GM12878 (cell line): ENCODE measurements around the gene SIN3A. TPM values are rescaled to one million over a fixed set of nuclear protein-coding genes. Genes with fewer than 3 reads are reported as not detected.

Source experiments
- ATAC-seq: fragments of 200-7000 bp; cut with Tn5 transposase; 3 replicates; pipeline ENCODE4 v1.9.1; 2020; ENCODE audit warnings: mild to moderate bottlenecking, moderate library complexity
- BruUV-seq: library from RNA; stranded (reverse); fragments of 400-500 nt; replicated peaks from 2 replicates; lab custom pipeline; 2021; lab: Mats Ljungman, UMichigan
- CTCF ChIA-PET: fragments of 300-600 bp; sonication (Branson Sonifier 250); formaldehyde crosslinking; extraction: SDS; loops from one replicate; lab custom pipeline; 2021; ENCODE audit warnings: inconsistent platforms; lab: Yijun Ruan, JAX
- POLR2A ChIA-PET: fragments of 350-600 bp; formaldehyde crosslinking; extraction: SDS; loops from one replicate; lab custom pipeline; 2021; ENCODE audit warnings: inconsistent platforms; lab: Charles Lee
- RAD21 ChIA-PET: fragments of 300-600 bp; sonication (Branson Sonifier 250); formaldehyde crosslinking; loops from one replicate; lab custom pipeline; 2023; ENCODE audit warnings: antibody characterized with exemption; ENCODE audit not compliant: unreplicated experiment; lab: Charles Lee
- SMC1A ChIA-PET: fragments of 300-600 bp; sonication (Branson Sonifier 250); formaldehyde crosslinking; loops from one replicate; lab custom pipeline; 2023; ENCODE audit not compliant: unreplicated experiment, uncharacterized antibody; lab: Charles Lee
- DNase-seq: peaks from one replicate; pipeline ENCODE4 v3.0.0-alpha.2; 2011; ENCODE audit warnings: low read depth, low spot score
- FAIRE-seq: peaks from 3 replicates; lab custom pipeline; 2011; peaks lifted over from hg19 to GRCh38; lab: Jason Lieb, UNC
- H2AFZ ChIP-seq: 2 replicates; pipeline ENCODE4 v1.6.0; 2011; ENCODE audit warnings: low read depth, low read length, control low read depth; ENCODE audit not compliant: control insufficient read depth
- H3K27ac ChIP-seq: 2 replicates; pipeline ENCODE4 v1.5.1; 2011; ENCODE audit warnings: control low read depth; ENCODE audit not compliant: control insufficient read depth, insufficient read depth
- H3K27me3 ChIP-seq, 2 experiments: replicated peaks in 1 of 2; 2 replicates each; pipeline versions ENCODE4 v1.6.0 to v1.6.1; 2011; ENCODE audit warnings: low read length in 1 of 2; ENCODE audit not compliant: control insufficient read depth in 2 of 2, insufficient read depth in 2 of 2
- H3K36me3 ChIP-seq, 2 experiments: 2 replicates each; pipeline ENCODE4 v1.5.1; 2011; ENCODE audit warnings: low read length in 1 of 2; ENCODE audit not compliant: control insufficient read depth in 2 of 2, insufficient read depth in 2 of 2
- H3K4me1 ChIP-seq: 2 replicates; pipeline ENCODE4 v1.6.1; 2011; ENCODE audit warnings: mild to moderate bottlenecking, low read length, moderate library complexity, mixed read lengths; ENCODE audit not compliant: control insufficient read depth, insufficient read depth
- H3K4me2 ChIP-seq: 2 replicates; pipeline ENCODE4 v1.6.0; 2011; ENCODE audit warnings: control low read depth; ENCODE audit not compliant: control insufficient read depth, insufficient read depth
- H3K4me3 ChIP-seq: fragments of 200-600 bp; sonication (generic); 2 replicates; pipeline ENCODE4 v1.5.1; 2016
- H3K79me2 ChIP-seq: 2 replicates; pipeline ENCODE4 v1.6.0; 2011; ENCODE audit warnings: low read length; ENCODE audit not compliant: control insufficient read depth, insufficient read depth
- H3K9ac ChIP-seq: 2 replicates; pipeline ENCODE4 v1.8.0; 2011; ENCODE audit warnings: low read length, control low read depth, mixed read lengths; ENCODE audit not compliant: control insufficient read depth, insufficient read depth
- H3K9me3 ChIP-seq: replicated peaks from 3 replicates; pipeline ENCODE4 v1.5.1; 2011; ENCODE audit warnings: mild to moderate bottlenecking, low read length; ENCODE audit not compliant: control insufficient read depth, insufficient read depth
- H4K20me1 ChIP-seq: 2 replicates; pipeline ENCODE4 v1.6.0; 2011; ENCODE audit not compliant: control insufficient read depth, insufficient read depth
- BCLAF1 ChIP-seq: fragments of 450-650 bp; IDR thresholded peaks from 2 replicates; pipeline ENCODE4 v1.6.1; 2017; ENCODE audit warnings: antibody characterized with exemption, mild to moderate bottlenecking, moderate library complexity
- E2F4 ChIP-seq: IDR thresholded peaks from 2 replicates; pipeline ENCODE4 v1.6.1; 2012; ENCODE audit warnings: low read depth, low read length, improper control_type of control experiment
- EED ChIP-seq: sonication (generic); IDR thresholded peaks from 2 replicates; pipeline ENCODE4 v1.6.1; 2016; ENCODE audit warnings: antibody characterized with exemption, low read depth
- HDGF ChIP-seq: fragments of 450-650 bp; IDR thresholded peaks from 2 replicates; pipeline ENCODE4 v1.6.1; 2016; ENCODE audit warnings: antibody characterized with exemption
- IKZF1 ChIP-seq: fragments of 450-650 bp; conservative IDR thresholded peaks from 2 replicates; pipeline ENCODE4 v1.6.1; 2017; ENCODE audit warnings: antibody characterized with exemption, mild to moderate bottlenecking
- JUNB ChIP-seq: IDR thresholded peaks from 2 replicates; pipeline ENCODE4 v1.6.1; 2016; ENCODE audit warnings: antibody characterized with exemption, mild to moderate bottlenecking
- JUND ChIP-seq: IDR thresholded peaks from 2 replicates; pipeline ENCODE4 v1.6.1; 2012; ENCODE audit warnings: low read depth, mild to moderate bottlenecking, low read length, improper control_type of control experiment, moderate library complexity
- MTA3 ChIP-seq: IDR thresholded peaks from 2 replicates; pipeline ENCODE4 v1.6.1; 2012; ENCODE audit warnings: low read length, inconsistent platforms, borderline replicate concordance
- NFYB ChIP-seq: IDR thresholded peaks from 2 replicates; pipeline ENCODE4 v1.6.1; 2011; ENCODE audit warnings: low read depth, mild to moderate bottlenecking, low read length, improper control_type of control experiment, moderate library complexity; ENCODE audit not compliant: insufficient read depth
- RCOR1 ChIP-seq: conservative IDR thresholded peaks from 2 replicates; pipeline ENCODE4 v1.6.1; 2012; ENCODE audit warnings: low read depth, low read length, improper control_type of control experiment
- RELA ChIP-seq: fragments of 450-650 bp; IDR thresholded peaks from 2 replicates; pipeline ENCODE4 v1.8.0; 2014; ENCODE audit warnings: borderline replicate concordance; ENCODE audit not compliant: partially characterized antibody
- SMARCA5 ChIP-seq: fragments of 450-650 bp; IDR thresholded peaks from 2 replicates; pipeline ENCODE4 v1.6.1; 2017; ENCODE audit warnings: mild to moderate bottlenecking
- TBL1XR1 ChIP-seq: IDR thresholded peaks from 2 replicates; pipeline ENCODE4 v1.6.1; 2012; ENCODE audit warnings: low read depth, low read length, improper control_type of control experiment
- ZNF592 ChIP-seq: fragments of 450-650 bp; IDR thresholded peaks from 2 replicates; pipeline ENCODE4 v1.6.1; 2017; ENCODE audit warnings: mild to moderate bottlenecking, moderate library complexity
- WGBS: methylation state at CpG from one replicate; pipeline ENCODE4 v1.1.6; 2016; ENCODE audit warnings: low lambda C conversion rate; ENCODE audit not compliant: insufficient replicate concordance, insufficient coverage; ENCODE audit errors: missing lambda C conversion rate; 5-methylcytosine and 5-hydroxymethylcytosine counted together
- in situ Hi-C: fragments of 300-500 bp; cut with MboI; formaldehyde crosslinking; loops from 9 replicates; pipeline ENCODE4 v1.14.3; 2018; ENCODE audit warnings: mixed read lengths
- intact Hi-C: fragments of 100-400 bp; cut with micrococcal nuclease; formaldehyde crosslinking; loops from one replicate; pipeline ENCODE4 v1.14.2; 2022; ENCODE audit not compliant: unreplicated experiment
- polyA plus RNA-seq, 11 experiments: library from polyadenylated mRNA; depleted of rRNA in 4 of 11; unstranded in 6 of 11; stranded (reverse) in 5 of 11; fragments of >200 nt; fragmentation: Nextera tagmentation in 4 of 11; fragmentation: Illumina TruSeq in 1 of 11; extraction: Ambion mirVana in 4 of 11; extraction: Trizol in 1 of 11; gene quantifications; 1 replicate in 1 of 11; 2 replicates in 10 of 11; pipeline versions ENCODE4 v1.2.1 to v1.2.3, GENCODE V29; 2011 to 2016; ENCODE audit warnings: inconsistent platforms in 2 of 11, missing spikeins in 2 of 11, low read depth in 1 of 11
- total RNA-seq, 4 experiments: library from RNA; depleted of rRNA in 3 of 4; stranded (reverse); fragments of >200 nt in 3 of 4; fragmentation: Illumina TruSeq in 1 of 4; extraction: Trizol in 1 of 4; gene quantifications; 2 replicates each; pipeline versions ENCODE4 v1.2.1 to v1.2.3, GENCODE V29; 2013 to 2021
- TF ChIP-seq, protein P1 (sequence below): IDR thresholded peaks from 2 replicates; pipeline ENCODE4 v1.6.1; 2011; ENCODE audit warnings: low read depth, mild to moderate bottlenecking, low read length, moderate library complexity, borderline replicate concordance; ENCODE audit errors: extremely low read depth

Gene SIN3A
- total and polyA plus RNA-seq, 10 of the 15 experiments (the other 5 are each of a cell fraction or from before 2014, with no cell fraction given), result 6.4 to 62.2 (median 29.2) TPM

DNA sequence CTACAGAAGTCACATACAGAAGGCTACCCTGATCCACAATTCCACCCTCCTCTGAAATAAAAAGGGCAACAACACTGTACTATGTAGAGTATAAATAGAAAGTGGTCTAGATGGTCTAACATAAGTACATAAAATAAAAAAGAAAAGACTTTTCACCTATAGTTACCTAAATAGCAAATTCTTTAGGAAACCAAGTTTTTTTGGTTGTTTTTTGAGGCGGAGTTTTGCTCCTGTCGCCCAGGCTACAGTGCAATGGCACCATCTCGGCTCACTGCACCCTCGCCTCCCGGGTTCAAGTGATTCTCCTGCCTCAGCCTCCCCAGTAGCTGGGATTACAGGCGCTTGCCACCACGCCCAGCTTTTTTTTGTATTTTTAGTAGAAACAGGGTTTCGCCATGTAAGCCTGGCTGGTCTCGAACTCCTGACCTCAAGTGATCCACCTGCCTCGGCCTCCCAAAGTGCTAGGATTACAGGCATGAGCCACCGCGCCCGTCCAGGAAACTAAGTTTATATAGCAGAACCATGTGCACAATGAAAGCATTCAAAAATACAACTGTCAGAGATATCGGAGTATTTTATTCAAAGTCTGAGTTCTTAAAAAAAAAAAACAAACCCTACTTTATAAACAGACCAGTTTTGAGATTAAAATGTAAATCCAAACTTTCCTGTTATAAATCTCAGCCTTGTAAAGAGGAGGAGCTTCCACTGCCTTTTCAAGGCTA, 1.7 kb downstream of the SIN3A start:
- peak overlapping the region; percentile 96 for H3K4me3 ChIP-seq
- ChIA-PET POLR2A (interaction anchor here (0.6 to 7.2 kb wide), 4 partner anchors 37 to 190 kb away, joined by 3 to 110 read pairs (median 23); partner anchors contain the start of genes IMP3 and MAN2C1), SMC1A (no interaction called here), CTCF (interaction anchor here (1.0 kb wide), 1 partner anchor 82 kb away, joined by 3 read pairs; no protein-coding TSS in a partner anchor), RAD21 (interaction anchor here (1.1 to 7.3 kb wide), 4 partner anchors 13 to 191 kb away, joined by 3 to 113 read pairs (median 37); partner anchors contain the start of genes IMP3 and MAN2C1)
- peak overlapping the region; percentile 64; the same call in 1 of the 2 replicates for H3K9ac ChIP-seq
- in situ Hi-C loops, result no loop called here
- H3K9me3 ChIP-seq, result no peaks in the 10 kb centered on the region
- H3K27me3 ChIP-seq, result no peaks in the 10 kb centered on the region
- DNase-seq, result no peak
- peaks cover 68% of the 10 kb centered on the region for H3K79me2 ChIP-seq
- H4K20me1 ChIP-seq, result no peaks in the 10 kb centered on the region; the same call in 1 of the 2 replicates
- intact Hi-C loops, result loop anchor here (2.0 to 5.0 kb wide), 4 partner anchors 81 to 427 kb away; partner anchors contain the start of genes MAN2C1, PPCDC and SNUPN
- no peak overlapping the region for H2AFZ ChIP-seq
- 15% methylated on average over 14 of the region's 14 CpGs for WGBS
- no TSS peak for BruUV-seq
- no peak for FAIRE-seq
- H3K4me2 ChIP-seq, result peak overlapping the region; percentile 53
- H3K27ac ChIP-seq, result peak overlapping the region; percentile 35; the same call in 1 of the 2 replicates
- H3K4me1 ChIP-seq, result peaks cover 25% of the 10 kb centered on the region
- no peak for TF ChIP-seq EED
- no peak for TF ChIP-seq TBL1XR1
- TF ChIP-seq E2F4, result no peak
- no peak for TF ChIP-seq ZNF592
- TF ChIP-seq SMARCA5, result no peak
- no peak for TF ChIP-seq MTA3
- TF ChIP-seq IKZF1, result no peak
- TF ChIP-seq HDGF, result no peak
- TF ChIP-seq JUND, result no peak
- no peak for TF ChIP-seq JUNB
- no peak for TF ChIP-seq RCOR1
- no peak for TF ChIP-seq RELA
- no peak for TF ChIP-seq BCLAF1
- TF ChIP-seq, protein P1, sequence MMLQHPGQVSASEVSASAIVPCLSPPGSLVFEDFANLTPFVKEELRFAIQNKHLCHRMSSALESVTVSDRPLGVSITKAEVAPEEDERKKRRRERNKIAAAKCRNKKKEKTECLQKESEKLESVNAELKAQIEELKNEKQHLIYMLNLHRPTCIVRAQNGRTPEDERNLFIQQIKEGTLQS, result no peak
- TF ChIP-seq NFYB, result no peak
- ATAC-seq, result no peak
- peaks cover 0 to 6% of the 10 kb centered on the region in 2 experiments; a peak in 1 of 4 replicates for H3K36me3 ChIP-seq
